Measurements from ENCODE around the gene BMPR2. TPM values are rescaled to one million over a fixed set of nuclear protein-coding genes. Genes with fewer than 3 reads are reported as not detected.
"Not testable (repeated sequence)": the region's sequence is repeated elsewhere in the genome, so short reads cannot be mapped to it uniquely, and the experiment has no call there.

Gene BMPR2
- 74.6 TPM for total RNA-seq

DNA sequence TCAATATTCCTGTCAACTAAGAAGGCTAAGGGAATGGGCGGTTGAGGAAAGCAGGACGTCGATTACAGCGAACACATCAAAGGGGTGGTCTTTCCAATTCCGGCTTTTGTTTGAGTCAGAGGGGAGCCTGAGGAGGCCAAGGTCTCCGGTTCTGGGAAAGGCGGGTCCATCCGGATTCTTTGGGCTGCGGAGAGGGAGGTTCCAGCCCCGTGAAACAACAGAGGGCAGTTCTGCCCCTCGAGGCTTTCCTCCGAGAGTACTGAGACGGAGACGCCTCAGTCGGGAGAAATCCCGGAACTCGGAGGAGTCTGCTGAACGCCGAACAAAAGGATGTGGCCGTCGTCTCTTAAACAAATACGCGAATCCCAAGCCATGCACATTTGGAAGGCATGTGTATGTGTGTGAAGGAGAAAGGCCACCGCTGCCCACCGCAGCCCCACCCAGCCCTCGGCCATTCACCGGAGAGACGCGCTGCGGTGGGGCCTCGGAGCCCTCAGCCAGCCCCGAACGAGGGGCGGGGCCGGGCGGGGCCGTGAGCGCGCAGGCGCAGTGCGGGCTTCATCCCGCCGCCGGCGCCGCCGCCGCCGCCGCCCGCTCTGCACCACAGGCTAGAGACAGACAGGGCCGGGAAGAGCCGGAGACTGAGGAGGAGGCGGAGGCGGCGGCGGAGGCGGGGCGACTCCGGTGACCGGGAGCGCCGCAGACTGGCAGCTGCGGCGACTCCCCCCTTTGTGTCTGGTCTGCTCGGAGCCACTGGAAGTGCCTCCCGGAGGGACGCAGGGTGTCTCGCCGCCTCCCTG lies at the start of gene BMPR2:
Gene BMPR2 (plus strand): TSS at position 719 of the 800 bp plus-strand sequence. CDS start 1,148 bp downstream, outside the sequence.
- DNase-seq (ENCODE audit: low spot score): peak; percentile 89

DNA sequence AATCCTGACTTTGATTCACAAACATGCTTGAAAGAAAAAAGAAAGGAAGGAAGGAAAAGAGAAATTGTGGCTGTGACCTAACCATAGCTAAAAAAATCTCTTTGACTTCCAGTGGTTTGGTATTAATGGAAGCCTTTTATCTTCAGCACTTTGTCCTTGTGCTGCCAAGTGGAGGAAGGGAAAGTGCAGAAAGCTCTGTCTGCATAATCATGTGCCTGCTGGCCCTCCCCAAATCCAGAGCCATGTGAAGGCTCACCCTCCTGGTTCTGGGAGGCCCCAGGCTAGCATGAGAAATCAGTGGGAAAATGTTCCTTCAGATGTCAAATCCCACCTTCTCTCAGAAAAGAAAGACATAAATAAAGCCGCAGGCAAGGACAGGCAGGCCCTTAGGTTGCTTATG lies 48.3 kb upstream of the BMPR2 start:
- no peak for DNase-seq (ENCODE audit: low spot score)

DNA sequence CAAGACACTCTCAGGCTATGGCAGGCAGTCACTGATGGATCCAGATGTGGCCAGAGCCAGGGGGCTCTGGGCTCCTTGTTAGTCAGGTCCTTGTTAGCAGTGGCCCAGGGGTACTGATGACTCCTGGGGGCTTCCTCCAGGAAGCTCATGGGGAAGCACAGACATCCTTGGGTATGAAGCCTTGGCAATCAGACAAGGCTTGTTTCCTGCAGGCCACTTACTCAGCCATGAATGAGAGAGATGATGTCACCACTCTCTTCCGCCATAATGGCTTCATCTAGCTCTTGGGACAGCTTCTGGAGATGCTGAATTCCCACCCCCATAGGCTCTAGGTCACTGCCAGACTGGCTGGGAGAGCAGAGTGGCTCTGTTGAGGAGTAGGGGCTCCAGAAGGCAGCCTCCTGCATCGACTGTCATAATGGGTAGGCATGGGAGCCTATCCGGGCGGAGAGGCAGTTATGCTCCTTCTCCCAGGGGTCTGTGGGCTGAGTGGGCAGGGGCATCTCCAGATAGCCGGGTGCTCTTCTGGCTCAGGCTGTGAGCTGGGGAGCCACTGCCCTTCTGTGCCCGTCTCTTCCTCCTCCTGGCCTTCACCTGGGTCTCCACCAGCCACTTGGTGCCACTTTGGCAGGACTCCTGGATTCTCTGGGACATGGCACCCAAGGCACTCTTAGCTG lies 40.2 kb upstream of the BMPR2 start:
- DNase-seq (ENCODE audit: low spot score): no peak

DNA sequence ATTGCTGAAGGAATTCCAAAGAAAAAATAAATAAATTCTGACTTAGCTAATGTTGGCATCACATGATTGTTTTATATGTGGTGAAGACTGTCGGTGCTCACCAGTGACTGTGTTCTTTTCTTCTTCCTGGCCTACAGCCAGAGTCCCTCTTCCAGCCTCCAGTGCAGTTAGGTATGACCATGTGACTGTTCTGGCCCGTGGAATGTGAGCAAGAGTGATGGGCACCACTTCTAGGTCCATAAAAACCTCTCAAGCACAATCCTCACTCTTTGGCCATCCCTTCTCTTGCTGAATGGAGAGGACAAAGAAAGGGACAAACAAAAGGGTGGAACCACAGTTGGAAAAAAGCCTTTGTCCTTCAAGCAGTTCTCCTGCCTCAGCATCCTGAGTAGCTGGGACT lies 39.0 kb upstream of the BMPR2 start:
- no peak for DNase-seq (ENCODE audit: low spot score)

DNA sequence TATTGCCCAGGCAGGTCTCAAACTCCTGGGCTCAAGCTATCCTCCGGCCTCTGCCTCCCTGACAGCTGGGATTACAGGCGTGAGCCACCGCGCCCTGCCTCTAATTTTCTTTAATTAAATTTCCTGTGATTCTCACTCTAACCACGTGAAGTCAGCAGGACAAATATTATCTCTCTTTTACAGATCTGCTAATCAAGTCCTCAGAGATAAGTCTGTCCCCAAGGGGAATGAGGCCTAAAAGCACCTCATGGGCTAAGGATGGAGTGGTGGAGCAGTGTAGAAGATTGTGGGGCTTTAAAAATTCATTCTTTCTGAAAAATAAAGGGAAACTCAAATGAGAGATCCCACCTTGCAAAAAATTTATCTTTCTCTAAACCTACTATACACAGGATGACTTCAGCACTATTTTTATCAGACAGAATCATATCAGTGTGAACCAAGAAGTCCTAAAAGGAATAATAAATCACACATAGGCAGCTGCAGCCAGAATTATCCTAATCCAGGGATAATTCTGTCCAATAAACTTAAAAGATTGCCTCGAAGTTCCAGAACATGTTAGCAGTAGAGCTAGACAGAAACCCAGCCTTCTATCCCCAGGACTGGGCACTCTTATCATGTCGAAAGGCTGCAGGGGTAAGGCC lies 38.3 kb upstream of the BMPR2 start:
- no peak for DNase-seq (ENCODE audit: low spot score)

DNA sequence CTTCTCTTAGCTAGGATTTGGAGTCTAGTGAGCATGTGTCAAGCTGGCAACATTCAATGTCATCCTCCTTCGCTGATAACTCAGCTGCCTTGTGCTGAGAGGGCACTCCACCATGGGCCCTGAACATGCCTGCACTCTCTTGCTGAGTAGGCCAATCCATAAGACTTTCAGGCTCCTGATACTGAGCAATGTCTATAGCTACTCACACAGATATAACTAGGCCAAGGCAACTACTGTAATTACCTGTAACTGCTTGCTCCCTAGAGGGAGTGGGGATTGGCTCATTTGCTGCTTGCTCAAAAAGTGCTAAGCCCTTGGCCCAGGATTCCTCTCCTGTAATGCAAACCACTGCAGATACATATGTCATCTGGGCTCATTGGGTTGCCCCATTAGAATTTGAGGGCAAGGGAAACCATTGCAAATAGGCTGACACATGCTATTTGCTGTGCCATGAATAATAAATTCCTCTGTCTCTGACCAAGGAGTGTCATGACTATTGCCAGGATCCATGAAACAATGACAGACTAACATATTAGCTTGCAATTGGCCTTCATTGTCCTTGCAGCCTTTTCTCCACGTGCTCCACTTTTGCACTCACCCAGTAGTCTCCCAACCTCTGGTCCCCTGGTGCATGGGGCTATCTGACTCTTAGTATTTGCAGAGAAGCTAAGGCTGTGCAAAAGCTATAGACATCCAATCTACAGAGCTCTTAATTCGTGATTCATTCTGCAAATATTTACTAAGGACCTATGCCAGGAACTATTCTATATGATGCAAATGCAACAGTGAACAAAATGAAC lies 36.9 kb upstream of the BMPR2 start:
- DNase-seq (ENCODE audit: low spot score): no peak

DNA sequence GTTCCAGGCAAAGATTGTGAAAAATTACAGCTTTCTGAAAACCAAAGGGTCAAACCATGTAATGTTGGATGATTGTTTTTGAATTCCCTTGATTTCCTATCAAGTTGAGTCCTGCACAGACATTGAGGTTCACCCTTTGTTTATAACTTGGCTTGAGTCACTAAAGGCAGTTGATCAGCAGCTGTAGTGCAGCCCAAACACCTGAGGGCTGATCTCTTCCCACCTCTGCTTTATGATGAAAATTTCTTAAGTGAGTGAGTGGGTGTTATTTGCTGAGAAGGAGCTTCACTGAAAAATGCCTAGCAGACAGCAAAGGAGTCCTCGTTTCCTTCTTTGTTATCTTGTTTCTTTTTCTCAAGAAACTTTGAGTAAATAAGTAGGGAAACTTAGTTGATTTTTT lies 31.9 kb upstream of the BMPR2 start:
- DNase-seq (ENCODE audit: low spot score): no peak

DNA sequence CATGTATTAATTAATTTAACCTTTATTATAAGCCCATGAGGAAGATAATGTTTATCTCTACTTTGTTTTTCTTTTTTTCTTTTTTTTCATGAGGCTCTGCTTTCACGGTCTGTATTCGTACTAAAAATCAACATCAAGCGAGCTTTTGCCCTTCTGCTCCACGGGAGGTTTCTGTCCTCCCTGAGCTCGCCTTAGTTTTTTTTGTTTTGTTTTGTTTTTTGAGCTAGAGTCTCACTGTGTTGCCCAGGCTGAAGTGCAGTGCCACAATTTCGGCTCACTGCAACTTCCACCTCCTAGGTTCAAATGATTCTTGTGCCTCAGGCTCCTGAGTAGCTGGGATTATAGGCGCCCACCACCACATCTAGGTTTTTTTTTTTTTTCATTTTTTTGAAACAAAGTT lies 29.9 kb upstream of the BMPR2 start:
- DNase-seq (ENCODE audit: low spot score): no peak

DNA sequence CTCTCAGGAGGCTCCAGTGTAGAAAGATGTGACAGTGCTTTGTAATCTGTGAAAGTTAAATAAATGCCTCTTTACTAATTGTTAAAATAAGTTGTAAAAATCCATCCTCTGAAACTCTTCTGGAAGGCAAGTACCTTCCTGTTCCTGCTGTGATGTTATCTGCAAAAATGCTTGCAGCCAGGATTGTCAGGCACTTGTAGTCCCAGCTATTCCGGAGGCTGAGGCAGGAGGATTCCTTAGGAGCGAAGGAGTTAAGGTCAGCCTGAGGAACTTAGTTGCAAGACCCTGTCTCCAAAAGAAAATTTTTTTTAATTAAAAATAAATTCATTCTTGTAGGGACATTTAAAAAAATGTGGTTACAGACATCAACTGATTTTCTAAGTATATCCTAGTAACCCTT lies 22.7 kb upstream of the BMPR2 start:
- DNase-seq (ENCODE audit: low spot score): no peak

DNA sequence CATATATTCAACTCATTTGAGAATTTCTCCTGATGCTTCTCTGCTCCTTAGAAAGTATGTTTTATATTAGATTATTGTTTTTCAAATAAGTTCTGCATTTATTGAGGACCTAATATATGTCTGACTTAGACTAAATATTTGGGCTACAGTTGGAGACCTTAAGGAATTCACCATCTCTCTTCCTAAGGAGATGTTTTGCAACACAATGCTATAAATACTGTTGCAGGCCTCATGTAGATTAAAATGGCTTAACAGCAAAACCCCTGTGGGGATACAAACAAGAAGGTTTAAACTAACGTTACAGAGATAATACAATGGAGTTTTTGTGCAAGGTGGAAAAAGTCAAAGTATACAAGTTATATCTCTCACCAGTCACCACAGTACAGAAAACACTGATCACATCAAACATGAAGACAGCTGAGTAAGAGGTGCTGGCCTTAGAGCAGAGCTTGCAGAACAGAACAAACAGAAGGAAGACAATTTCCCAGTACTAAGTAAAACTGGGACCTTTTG lies 20.1 kb upstream of the BMPR2 start:
- DNase-seq (ENCODE audit: low spot score): no peak

DNA sequence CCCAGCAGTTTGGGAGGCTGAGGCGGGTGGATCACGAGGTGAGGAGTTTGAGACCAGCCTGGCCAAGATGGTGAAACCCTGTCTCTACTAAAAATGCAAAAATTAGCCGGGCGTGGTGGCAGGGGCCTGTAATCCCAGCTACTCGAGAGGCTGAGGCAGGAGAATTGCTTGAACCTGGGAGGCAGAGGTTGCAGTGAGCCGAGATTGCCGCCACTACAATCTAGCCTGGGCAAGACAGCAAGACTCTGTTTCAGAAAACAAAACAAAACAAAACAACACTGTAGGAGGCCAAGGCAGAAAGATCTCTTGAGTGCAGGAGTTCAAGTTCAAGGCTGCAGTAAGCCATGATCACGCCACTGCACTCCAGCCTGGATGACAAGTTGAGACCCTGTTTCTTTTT lies 17.2 kb upstream of the BMPR2 start:
- not testable (repeated sequence) for DNase-seq (ENCODE audit: low spot score)

DNA sequence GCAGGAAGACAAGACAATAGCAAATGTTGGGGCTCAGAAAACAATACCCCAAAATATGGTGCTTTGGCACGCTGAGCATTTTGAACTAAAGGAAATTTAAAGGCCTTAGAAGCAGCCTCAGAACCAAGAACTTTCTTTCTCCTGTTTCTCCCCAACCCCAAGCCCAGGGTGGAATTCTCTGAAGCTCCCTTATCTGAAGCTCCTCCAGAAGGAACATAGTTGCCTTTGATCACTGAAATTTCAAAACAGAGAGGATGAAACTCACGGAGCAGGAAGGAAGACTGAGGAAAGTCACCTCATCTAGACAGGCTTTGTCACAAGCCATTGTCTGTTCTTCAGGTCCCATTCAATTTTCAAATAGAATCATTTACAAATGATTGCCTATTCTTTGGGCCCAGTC lies 15.5 kb upstream of the BMPR2 start:
- no peak for DNase-seq (ENCODE audit: low spot score)

DNA sequence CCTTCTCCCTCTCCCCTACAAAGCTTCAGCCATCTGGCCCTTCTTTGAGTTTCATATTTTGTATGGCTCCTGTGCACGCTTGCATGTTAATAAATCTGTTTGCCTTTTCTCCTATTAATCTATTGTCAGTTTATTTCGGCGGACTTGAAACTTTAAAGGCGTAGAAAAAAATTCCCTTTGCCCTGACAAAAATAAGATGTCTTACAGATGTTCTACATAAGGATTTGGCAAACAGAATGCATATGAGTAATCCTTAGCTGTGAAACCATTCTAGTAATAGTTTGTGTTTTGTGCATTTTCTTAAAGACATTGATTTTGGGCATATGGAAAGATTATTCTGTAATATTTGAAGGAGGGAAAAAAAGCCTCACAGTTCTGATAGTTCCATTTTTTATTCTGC lies 15.0 kb upstream of the BMPR2 start:
- no peak for DNase-seq (ENCODE audit: low spot score)

DNA sequence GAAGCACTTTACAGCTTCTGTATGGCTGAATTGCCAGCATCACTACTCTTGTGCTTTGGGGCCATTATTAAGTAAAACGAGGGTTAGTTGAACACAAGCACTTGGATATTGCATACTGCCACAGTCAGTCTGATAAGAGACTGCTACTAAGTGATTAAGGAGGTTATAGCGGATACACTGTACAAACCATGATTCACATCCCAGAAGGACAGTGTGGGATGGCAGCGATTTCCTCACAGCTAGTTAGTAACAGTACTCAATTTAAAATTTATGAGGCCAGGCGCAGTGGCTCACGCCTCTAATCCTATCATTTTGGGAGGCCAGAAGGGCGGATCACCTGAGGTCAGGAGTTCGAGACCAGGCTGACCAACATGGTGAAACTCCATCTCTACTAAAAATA lies 2.6 kb upstream of the BMPR2 start:
- no peak for DNase-seq (ENCODE audit: low spot score)

DNA sequence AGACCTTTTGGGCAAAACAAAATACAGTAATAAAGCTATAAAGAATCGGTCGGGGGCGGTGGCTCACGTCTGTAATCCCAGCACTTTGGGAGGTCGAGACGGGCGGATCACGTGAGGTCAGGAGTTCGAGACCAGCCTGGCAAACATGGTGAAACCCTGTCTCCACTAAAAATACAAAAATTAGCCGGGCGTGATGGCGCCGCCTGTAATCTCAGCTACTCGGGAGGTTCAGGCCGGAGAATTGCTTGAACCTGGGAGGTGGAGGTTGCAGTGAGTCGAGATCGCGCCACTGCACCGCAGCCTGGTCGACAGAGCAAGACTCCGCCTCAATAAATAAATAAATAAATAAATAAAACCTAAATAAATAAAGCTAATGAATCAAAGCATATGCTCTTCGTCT lies 1.7 kb upstream of the BMPR2 start:
- not testable (repeated sequence) for DNase-seq (ENCODE audit: low spot score)

DNA sequence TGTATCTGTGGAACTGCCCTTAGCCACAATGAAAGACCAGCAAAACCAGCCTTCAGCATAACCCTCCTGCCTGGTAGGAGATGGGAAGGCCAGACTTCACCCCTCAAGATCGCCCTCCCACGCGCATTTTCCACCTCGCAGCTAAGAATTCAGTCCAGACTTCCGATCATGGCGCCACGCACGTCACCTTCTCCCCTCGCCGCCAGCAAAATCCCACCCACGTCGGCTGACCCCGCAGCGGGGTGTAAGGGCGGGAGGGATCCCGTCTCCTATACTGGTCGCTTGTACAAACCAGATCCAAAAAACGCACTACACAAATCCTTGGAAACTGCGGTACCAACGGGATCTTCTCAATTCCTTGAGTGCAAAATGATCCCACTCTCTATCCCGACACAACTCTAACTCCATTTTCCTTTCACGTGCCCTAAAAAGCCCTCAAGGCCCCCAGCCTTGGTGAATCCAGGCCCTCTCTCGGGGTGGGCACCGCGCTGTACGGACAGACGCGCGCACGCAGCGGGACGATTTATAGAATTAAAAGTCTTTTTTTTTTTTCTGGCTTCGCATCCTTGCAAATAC lies 1.0 kb upstream of the BMPR2 start:
- DNase-seq (ENCODE audit: low spot score): peak; percentile 71

DNA sequence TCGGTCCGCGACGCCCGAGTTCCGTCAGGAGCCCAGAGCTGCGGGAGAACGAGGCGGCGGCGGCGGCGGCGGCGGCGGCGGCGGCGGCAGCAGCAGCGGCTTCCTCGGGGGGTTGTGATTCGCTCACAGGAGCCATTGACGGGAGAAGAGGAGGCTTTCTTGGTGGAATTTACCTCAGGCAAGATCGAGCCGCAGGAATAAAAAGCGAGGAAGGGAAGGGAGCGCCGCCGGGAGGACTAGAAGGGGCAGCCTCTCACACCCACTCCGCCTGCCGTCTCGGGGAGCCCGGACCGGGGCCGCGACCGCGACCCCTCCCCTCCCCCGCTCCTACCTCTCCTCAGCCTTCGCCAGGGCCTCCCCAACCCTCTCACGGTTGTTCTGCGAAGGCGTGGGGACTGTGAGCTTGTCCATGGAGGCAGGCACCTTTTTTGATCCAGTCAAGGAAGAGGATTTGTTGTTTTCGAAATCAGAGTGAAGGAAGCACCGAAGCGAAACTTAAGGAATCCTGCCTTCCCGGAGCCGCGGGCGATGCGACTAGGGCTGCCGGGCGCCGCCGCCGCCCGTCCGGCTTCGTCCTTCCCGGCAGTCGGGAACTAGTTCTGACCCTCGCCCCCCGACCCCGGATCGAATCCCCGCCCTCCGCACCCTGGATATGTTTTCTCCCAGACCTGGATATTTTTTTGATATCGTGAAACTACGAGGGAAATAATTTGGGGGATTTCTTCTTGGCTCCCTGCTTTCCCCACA lies 506 bp downstream of the BMPR2 start:
- DNase-seq (ENCODE audit: low spot score): peak; percentile 63

DNA sequence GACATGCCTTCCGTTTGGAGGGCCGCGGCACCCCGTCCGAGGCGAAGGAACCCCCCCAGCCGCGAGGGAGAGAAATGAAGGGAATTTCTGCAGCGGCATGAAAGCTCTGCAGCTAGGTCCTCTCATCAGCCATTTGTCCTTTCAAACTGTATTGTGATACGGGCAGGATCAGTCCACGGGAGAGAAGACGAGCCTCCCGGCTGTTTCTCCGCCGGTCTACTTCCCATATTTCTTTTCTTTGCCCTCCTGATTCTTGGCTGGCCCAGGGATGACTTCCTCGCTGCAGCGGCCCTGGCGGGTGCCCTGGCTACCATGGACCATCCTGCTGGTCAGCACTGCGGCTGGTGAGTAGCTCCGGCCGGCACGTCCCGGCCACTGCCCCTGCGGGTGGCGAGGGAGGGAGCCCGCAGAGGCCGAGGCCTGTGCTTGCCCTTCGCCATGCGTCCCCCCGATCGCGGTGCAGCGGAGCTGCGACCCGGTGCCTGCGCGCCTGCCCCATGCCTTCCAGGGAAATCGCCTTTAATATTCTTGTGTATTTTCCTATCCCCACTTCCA lies 1.2 kb downstream of the BMPR2 start:
- peak; percentile 49 for DNase-seq (ENCODE audit: low spot score)

DNA sequence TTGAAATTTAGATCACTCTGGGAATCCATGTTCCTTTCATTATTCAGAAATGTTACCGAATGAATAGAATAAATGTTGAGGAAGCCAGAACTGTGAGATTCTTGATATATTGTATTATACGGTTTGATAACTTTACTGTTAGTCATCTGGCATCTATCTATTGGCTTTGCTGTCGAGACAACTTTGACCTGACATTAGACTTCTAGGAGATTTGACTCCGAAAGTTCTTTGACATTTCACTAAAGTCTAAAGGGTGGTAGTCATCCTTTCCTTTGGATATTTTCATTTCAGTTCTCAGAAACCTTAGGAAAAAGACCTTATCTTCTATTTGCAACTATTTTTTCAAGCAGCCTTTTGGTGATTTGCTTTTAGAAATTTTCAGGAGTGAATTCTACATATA lies 1.9 kb downstream of the BMPR2 start:
- no peak for DNase-seq (ENCODE audit: low spot score)

DNA sequence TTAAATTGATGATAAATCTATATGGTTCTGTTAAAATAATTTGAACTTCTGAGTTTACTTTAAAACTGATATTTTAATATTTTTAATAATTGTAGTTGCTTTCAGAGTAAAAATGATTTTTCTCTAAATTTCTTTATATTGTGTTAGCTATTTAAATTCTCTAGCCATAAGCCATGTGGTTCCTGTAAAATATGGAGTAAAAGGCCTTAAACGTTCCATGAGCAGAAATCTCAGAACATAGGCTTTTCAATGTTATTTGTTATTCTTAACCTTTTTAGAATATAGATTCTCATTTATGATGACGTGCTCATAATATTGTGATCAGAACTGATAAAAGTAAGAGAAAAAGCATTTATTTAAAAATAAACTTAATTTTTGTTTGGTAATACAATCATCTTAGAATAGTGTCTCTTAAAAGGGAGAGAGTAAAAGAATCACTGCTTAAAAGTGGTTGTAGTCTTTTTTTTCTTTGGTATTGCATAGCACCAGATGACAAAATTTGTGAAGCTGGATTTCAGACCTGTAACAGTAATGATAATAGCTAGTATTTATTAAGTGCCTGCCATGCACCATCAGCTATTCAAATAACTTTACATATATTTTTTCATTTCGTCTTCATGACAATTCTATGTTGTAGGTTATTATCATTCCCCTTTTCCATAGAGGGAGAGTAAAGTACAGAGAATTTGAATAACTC lies 2.7 kb downstream of the BMPR2 start:
- no peak for DNase-seq (ENCODE audit: low spot score)

Measured in ureter (tissue), 1 donor.